HG03097 (cell line): ENCODE data around the gene TUBA3D.
"Not testable (repeated sequence)": the region's sequence is repeated elsewhere in the genome, so short reads cannot be mapped to it uniquely, and the experiment has no call there.

Experiments used
- ATAC-seq: cut with Tn5 transposase; IDR thresholded peaks from one replicate; pipeline ENCODE4 v1.9.1; 2021; ENCODE audit not compliant: unreplicated experiment, low FRiP score

The TUBA3D gene

GRCh38 chr2:131511969-131512870 is 36.3 kb downstream of the TUBA3D start:
- not testable (repeated sequence) for ATAC-seq

DNA sequence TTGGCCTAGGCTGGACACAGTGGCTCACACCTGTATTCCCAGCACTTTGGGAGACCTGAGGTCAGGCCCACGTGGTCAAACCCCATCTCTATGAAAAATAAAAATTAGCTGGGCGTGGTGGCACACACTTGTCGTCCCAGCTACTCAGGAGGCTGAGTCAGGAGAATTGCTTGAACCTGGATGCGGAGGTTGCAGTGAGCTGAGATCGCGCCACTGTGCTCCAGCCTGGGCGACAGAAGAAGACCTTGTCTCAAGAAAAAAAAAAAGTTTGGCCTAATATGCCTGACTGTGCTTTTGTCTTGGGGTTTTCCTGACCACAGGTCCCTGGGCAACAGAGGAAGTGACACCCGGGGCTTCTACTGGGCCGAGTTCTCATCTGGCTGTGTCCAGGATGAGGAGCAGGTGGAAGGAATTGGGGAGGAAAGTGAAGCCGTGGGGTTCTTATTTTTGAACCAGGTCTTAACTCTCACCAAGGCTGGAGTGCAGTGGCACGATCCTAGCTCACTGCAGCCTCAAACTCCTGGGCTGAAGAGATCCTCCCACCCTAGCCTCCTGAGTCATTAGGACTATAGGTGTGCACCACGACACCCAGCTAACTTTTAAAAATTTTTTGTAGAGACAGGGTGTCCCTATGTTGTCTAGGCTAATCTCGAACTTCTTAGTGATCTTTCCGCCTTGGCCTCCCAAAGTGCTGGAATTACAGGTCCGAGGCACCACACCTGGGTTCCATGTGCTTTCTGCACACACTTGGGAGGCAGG is 38.7 kb downstream of the TUBA3D start:
- peak; percentile 67 for ATAC-seq

- ATAC-seq: not testable (repeated sequence)
Measured at GRCh38 chr2:131515235-131515634, 39.3 kb downstream of the TUBA3D start.

- ATAC-seq: no peak
Measured at GRCh38 chr2:131516011-131516410, 40.1 kb downstream of the TUBA3D start.

- not testable (repeated sequence) for ATAC-seq
Measured at GRCh38 chr2:131516621-131517020, 40.7 kb downstream of the TUBA3D start.

DNA sequence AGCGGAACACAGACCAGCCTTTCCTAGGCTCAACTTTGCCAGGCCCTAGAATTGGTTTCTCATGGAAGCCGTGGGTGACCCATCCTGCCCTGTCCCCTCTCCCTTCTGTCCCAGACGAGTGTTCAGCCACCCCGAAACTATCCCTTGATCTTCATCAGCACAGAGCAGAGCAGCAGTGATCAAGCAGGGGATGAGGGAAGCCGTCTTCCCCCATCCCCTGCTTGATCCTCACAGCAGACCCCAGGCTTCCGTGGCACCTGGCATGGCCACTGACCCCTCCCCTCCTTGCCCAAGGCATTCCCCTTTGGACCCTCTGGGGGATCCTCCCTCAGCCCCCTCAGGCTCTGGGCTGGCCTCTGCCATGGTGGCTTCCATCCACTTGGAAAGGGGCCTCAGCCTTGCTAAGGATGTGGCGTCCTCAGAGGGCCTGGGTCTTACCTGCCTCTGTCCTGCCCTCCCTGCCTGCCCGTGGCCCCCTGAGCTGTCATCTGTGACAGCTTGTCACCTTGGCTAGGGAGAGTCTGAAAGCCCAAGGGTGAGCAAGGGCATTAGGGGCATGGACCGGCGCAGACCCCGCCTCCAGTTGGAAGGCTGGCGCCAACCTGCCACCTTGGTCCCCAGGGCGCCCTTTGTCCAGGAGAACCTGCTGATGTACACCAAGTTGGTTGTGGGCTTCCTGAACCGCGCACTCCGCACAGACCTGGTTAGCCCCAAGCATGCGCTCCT is 41.4 kb downstream of the TUBA3D start:
- no peak for ATAC-seq

DNA sequence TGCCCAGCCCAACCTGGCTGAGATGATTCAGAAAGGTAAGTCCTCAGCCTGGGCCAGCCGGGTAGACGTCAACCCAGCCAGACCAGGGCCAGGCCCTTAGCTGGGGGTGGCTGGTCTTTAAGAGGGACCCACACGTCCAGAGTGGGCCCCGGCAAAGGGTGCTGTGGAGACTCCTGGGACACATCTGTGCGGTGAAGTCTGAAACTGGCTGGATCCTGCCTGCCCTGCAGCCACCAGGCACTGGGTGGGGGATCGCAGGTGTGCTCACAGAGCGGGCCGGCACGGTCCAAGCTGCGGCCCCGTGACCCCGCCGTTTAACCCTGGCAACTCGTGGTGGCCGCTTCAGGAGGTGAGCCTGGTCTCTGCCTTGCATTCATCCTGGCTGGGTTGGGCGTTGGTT is 41.9 kb downstream of the TUBA3D start:
- ATAC-seq: not testable (repeated sequence)

GRCh38 chr2:131518531-131518930 is 42.6 kb downstream of the TUBA3D start:
- ATAC-seq: not testable (repeated sequence)

DNA sequence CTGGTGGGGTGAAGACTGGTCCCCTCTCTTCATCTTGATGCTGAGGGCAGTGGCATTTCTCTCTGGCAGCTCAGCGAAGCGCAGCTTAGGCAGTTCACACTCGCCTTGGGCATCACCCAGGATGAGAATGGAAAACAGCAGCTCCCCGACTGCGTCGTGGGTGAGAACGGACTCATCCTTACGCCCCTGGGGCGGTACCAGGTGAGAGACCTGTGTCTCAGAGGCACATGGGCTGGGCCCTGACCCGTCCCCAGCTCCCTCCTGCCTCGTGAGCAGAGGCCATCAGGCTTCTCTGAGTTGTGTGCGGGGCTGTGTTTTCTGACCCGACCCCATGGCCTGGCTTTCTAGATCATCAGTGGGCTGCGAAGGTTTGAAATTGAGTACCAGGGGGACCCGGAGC is 43.5 kb downstream of the TUBA3D start:
- no peak for ATAC-seq

DNA sequence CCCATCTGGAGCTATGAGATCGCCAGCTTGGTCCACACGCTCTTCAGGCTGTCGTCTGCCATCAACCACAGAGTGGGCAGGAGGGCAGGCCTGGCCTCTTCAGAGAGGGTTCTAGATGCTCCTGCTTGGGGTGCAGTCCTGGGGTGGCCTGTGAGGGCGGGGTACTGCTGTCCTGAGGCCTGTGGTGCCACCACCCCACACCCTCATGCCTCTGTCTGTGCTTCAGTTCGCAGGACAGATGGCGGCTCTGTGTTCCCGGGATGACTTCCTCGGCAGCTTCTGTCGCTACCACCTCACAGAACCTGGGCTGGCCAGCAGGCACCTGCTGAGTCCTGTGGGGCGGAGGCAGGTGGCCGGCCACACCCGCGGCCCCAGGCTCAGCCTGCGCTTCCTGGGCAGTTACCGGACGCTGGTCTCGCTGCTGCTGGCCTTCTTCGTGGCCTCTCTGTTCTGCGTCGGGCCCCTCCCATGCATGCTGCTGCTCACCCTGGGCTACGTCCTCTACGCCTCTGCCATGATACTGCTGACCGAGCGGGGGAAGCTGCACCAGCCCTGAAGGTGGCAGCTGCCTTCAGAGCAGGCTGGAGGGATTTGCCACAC is 44.1 kb downstream of the TUBA3D start:
- ATAC-seq: not testable (repeated sequence)

GRCh38 chr2:131520526-131520925 is 44.6 kb downstream of the TUBA3D start:
- no peak for ATAC-seq

GRCh38 chr2:131521524-131521923 is 45.6 kb downstream of the TUBA3D start:
- not testable (repeated sequence) for ATAC-seq

DNA sequence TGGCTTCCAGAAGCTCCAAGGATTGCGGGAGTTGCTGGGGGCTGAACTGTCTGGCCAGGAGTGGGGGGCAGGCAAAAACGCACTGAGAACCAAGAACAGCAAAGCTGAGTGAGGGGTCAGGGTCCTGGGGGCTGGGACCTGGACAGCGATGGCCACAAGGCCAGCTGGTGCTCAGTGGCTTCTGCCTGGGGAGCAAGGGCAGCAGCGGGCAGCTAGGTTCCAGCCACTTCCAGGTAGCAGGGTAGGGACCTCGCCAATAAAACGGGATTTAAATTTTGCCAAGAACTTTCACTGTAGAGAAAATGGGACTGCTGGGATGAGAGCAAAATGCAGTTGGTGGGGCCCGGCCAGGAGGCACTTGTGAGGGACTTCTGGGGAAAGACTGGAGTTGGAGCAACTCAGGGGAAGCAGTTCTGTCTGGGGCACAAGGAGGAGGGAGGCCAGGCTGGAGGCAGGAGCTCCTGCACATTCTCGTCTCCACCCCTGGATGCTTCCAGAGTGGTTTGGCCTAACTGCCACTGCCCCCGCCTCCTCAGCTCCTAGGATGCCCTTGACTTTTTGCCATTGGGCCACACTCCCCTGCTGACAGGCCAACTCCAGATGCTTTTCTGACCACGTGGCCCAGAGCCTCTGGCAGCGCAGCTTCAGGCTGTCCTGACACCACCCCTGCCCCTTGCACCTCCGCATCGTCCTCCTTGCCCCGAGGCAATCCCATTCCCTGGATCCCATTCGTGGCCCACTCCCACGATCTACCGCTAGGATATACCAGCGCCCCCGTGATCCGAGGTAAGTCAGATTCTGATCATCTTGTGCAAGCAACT is 46.3 kb downstream of the TUBA3D start:
- no peak for ATAC-seq

DNA sequence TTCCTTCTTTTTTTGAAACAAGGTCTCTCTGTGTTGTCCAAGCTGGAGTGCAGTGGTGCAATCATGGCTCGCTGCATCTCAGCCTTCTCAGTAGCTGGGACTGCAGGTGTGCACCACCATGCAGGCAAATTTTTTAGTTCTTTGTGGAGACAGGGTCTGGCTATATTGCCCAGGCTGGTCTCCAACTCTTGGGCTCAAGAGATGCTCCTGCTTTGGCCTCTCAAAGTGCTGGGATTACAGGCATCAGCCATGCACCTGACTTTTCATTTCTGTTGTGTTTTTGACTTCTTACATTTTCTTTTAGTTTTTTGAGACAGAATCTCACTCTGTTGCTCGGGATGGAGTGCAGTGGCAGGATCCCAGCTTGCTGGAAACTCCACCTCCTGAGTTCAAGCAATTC is 49.3 kb downstream of the TUBA3D start:
- not testable (repeated sequence) for ATAC-seq

GRCh38 chr2:131527131-131528001 is 51.4 kb downstream of the TUBA3D start, which contains the start of gene CCDC74A:
CCDC74A (plus strand) TSS chr2:131527888; CDS start chr2:131527971, 83 bp downstream.
- peak; percentile 91 for ATAC-seq

DNA sequence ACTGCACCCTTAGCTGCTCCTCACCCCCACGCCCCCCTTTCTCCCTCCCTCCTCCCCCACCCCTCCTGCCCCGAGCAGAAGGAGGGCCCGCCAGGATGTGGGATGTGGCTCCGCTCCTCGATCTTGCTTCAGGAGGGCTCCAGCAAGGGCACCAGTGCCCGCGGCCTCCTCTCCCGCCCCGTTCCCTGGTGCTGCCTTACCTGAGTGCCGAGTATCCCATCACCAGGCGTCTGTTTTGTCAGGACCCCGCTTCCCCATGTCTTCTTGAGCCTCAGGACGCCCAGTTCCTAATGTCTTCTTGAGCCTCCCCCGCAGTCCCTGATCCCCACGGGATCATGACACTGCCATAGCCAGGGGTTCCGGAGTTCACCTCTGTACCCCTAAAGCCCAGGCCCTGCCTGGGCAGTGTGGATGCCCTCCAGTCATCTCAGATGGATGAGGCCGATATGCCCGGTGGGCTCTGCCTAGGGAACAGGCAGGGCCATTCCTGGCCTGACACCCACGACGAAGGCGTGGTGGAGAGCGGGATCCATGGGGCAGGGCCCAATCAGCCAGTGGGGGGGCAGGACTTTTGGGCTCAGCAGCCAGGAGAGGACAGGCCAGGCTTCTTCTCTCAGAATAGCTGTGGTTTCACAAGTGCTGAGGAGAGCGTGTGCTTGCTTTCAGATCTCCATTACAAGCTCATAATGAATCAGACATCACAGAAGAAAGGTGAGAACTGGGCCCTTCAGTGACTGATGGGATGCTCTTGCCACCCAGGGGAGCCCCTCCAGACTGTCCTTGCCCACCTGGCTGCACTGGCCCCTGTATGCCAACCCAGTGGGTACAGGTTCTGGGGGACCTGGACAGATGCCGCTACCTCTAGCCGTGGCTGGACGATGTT is 53.3 kb downstream of the TUBA3D start:
- ATAC-seq: peak; percentile 57

DNA sequence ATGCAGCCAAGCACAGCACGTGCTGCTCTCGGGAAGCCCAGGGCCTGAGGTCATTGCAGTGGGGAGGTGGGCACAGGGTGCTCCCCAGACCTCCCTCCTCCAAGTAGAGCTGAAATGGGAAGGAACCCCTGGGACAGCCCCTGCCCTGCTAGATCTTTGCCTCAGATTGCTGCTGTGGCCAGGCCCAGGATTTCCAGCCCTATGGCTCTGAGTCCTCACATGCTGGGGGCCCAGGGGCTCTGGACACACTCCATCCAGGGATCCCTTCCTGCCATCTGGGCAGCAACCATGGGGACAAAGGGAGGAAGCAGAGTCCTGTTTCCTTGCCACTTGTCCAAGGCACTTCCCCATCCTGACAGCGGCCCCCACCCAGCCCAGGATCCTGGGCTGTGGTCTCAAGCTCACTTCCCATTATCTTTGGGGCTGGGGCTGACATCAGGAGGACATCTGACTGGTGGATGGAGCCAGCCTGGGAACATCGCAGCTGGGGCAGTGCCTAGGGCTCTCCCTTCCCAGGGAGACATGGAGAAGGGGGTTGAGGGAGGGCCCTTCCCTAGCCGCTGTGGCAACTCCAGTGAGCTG is 54.0 kb downstream of the TUBA3D start:
- not testable (repeated sequence) for ATAC-seq
